Esophagus mucosa (tissue), 1 donor: ENCODE measurements around the gene RB1. TPM values are rescaled to one million over a fixed set of nuclear protein-coding genes. Genes with fewer than 3 reads are reported as not detected.

Source experiments
- total RNA-seq: library from RNA; stranded (reverse); gene quantifications from one replicate; pipeline ENCODE4 v1.2.4, GENCODE V29; 2023
- donor health status: DM: yes; HTN: yes; CAD: no.

Gene RB1
- total RNA-seq, 1 donor from 2014 or later: 36.1 TPM

Other genes with a start within 250 kb of the RB1 start
- gene MED4, start 208.6 kb upstream of the RB1 start, total RNA-seq: 34.2 TPM
- 626 TPM for gene ITM2B, start 70.5 kb upstream of the RB1 start, total RNA-seq
- gene LPAR6, start 109.4 kb downstream of the RB1 start, total RNA-seq: 71.7 TPM
- gene RCBTB2, start 229.3 kb downstream of the RB1 start, total RNA-seq: 10.3 TPM